Activated naive CD4-positive, alpha-beta T cell treated with Interleukin-2 at 50 U/mL for 16 hours (primary cell): ENCODE results near the gene TNS3.

Experiments
- DNase-seq: peaks from one replicate; pipeline ENCODE4 v3.0.0-alpha.2; 2020

The TNS3 gene

GRCh38 chr7:47465191-47465590 is 116.7 kb downstream of the TNS3 start:
- DNase-seq: no peak

GRCh38 chr7:47464266-47464665 is 117.6 kb downstream of the TNS3 start:
- DNase-seq: no peak

GRCh38 chr7:47461746-47462145 is 120.2 kb downstream of the TNS3 start:
- DNase-seq: no peak

- DNase-seq: no peak
Observed at GRCh38 chr7:47461161-47461560, 120.8 kb downstream of the TNS3 start.

- no peak for DNase-seq
Observed at GRCh38 chr7:47460251-47460989, 121.5 kb downstream of the TNS3 start.

GRCh38 chr7:47458486-47458885 is 123.4 kb downstream of the TNS3 start:
- DNase-seq: no peak

- DNase-seq: no peak
Observed at GRCh38 chr7:47458057-47458456, 123.9 kb downstream of the TNS3 start.

- no peak for DNase-seq
Observed at GRCh38 chr7:47456210-47456955, 125.5 kb downstream of the TNS3 start.

GRCh38 chr7:47455872-47456185 is 126.1 kb downstream of the TNS3 start:
- DNase-seq: no peak

- DNase-seq: no peak
Observed at GRCh38 chr7:47454974-47455871, 126.7 kb downstream of the TNS3 start.

- DNase-seq: no peak
Observed at GRCh38 chr7:47454069-47454973, 127.6 kb downstream of the TNS3 start.

GRCh38 chr7:47453093-47454061 is 128.5 kb downstream of the TNS3 start:
- DNase-seq: no peak

GRCh38 chr7:47452715-47453092 is 129.2 kb downstream of the TNS3 start:
- DNase-seq: no peak

GRCh38 chr7:47452295-47452694 is 129.6 kb downstream of the TNS3 start:
- DNase-seq: no peak

GRCh38 chr7:47451851-47452205 is 130.1 kb downstream of the TNS3 start:
- no peak for DNase-seq

- DNase-seq: no peak
Observed at GRCh38 chr7:47449810-47450590, 131.9 kb downstream of the TNS3 start.

GRCh38 chr7:47448971-47449370 is 132.9 kb downstream of the TNS3 start:
- DNase-seq: no peak

GRCh38 chr7:47447621-47448349 is 134.1 kb downstream of the TNS3 start:
- DNase-seq: no peak

GRCh38 chr7:47446871-47447466 is 134.9 kb downstream of the TNS3 start:
- DNase-seq: no peak
